ENCODE results near the gene RALGAPA1.

GRCh38 chr14:35712466-35712865 is 96.6 kb downstream of the RALGAPA1 start:
- TF ChIP-seq REST (IDR thresholded peaks at IDR 0.05; ENCODE audit: insufficient replicate concordance, low read depth), result no peak
- no peak for TF ChIP-seq CTCF (IDR thresholded peaks at IDR 0.05; ENCODE audit: insufficient read depth, low read length)
